GM19099 (cell line): ENCODE results near the gene NT5M.

ENCODE experiments used
- POLR2A ChIP-seq: IDR thresholded peaks from 3 replicates; pipeline ENCODE4 v1.6.1; 2011; ENCODE audit warnings: low read depth; ENCODE audit not compliant: insufficient read length; ENCODE audit errors: extremely low read depth

The NT5M gene

GRCh38 chr17:17303010-17303846 lies at the start of gene NT5M:
Gene NT5M (plus strand): TSS chr17:17303373. CDS start chr17:17303551, 178 bp downstream.
- peak; percentile 61 for TF ChIP-seq POLR2A

GRCh38 chr17:17253406-17253805 lies 49.8 kb upstream of the NT5M start:
- no peak for TF ChIP-seq POLR2A

GRCh38 chr17:17254036-17254435 lies 49.1 kb upstream of the NT5M start:
- no peak for TF ChIP-seq POLR2A

- TF ChIP-seq POLR2A = no peak
Measured at GRCh38 chr17:17256316-17256715, 46.9 kb upstream of the NT5M start.

GRCh38 chr17:17258011-17258410 lies 45.2 kb upstream of the NT5M start:
- TF ChIP-seq POLR2A = no peak

- TF ChIP-seq POLR2A = no peak
Measured at GRCh38 chr17:17258998-17259397, 44.2 kb upstream of the NT5M start.

- TF ChIP-seq POLR2A = no peak
Measured at GRCh38 chr17:17264430-17264829, 38.7 kb upstream of the NT5M start.

- TF ChIP-seq POLR2A = no peak
Measured at GRCh38 chr17:17269926-17270773, 33.0 kb upstream of the NT5M start.

GRCh38 chr17:17275971-17276370 lies 27.2 kb upstream of the NT5M start:
- no peak for TF ChIP-seq POLR2A

- no peak for TF ChIP-seq POLR2A
Measured at GRCh38 chr17:17279316-17279715, 23.9 kb upstream of the NT5M start.

- TF ChIP-seq POLR2A = peak; percentile 89
Measured at GRCh38 chr17:17280613-17281549, 22.3 kb upstream of the NT5M start, which contains the start of gene COPS3. Gene COPS3 (minus strand): TSS chr17:17281246. CDS start chr17:17281186, 60 bp downstream.

GRCh38 chr17:17285951-17286350 lies 17.2 kb upstream of the NT5M start:
- no peak for TF ChIP-seq POLR2A

- TF ChIP-seq POLR2A = no peak
Measured at GRCh38 chr17:17289086-17289485, 14.1 kb upstream of the NT5M start.

GRCh38 chr17:17289701-17290100 lies 13.5 kb upstream of the NT5M start:
- TF ChIP-seq POLR2A = no peak

- TF ChIP-seq POLR2A = no peak
Measured at GRCh38 chr17:17295141-17295540, 8.0 kb upstream of the NT5M start.
